GM23248 (cell line): ENCODE measurements around the gene SLC28A2.

ENCODE experiments used
- EZH2 ChIP-seq: fragments of 200-600 bp; sonication (generic); IDR thresholded peaks from 2 replicates; pipeline ENCODE4 v1.6.1; 2018; ENCODE audit warnings: antibody characterized with exemption, mild to moderate bottlenecking; ENCODE audit not compliant: insufficient read depth, poor library complexity, severe bottlenecking
- EZH2phosphoT487 ChIP-seq: fragments of 200-600 bp; sonication (generic); IDR thresholded peaks from 2 replicates; pipeline ENCODE4 v1.6.1; 2018; ENCODE audit warnings: antibody characterized with exemption, moderate library complexity, mild to moderate bottlenecking, low read depth; ENCODE audit not compliant: insufficient read depth

GRCh38 chr15:45279024-45279698 is 27.1 kb downstream of the SLC28A2 start:
- TF ChIP-seq EZH2 (no peak), EZH2phosphoT487 (no peak)
